OCI-LY7 (cell line): ENCODE measurements around the gene ZYX. TPM values are rescaled to one million over a fixed set of nuclear protein-coding genes. Genes with fewer than 3 reads are reported as not detected.
"Not testable (repeated sequence)": the region's sequence is repeated elsewhere in the genome, so short reads cannot be mapped to it uniquely, and the experiment has no call there.

Source experiments
- BruUV-seq: library from RNA; stranded (reverse); fragments of 400-500 nt; replicated peaks from 2 replicates; lab custom pipeline; 2021; lab: Mats Ljungman, UMichigan
- CTCF ChIA-PET: fragments of 300-600 bp; sonication (Branson Sonifier 250); formaldehyde crosslinking; loops from one replicate; lab custom pipeline; 2022; ENCODE audit warnings: antibody characterized with exemption; ENCODE audit not compliant: unreplicated experiment; lab: Charles Lee
- POLR2A ChIA-PET: fragments of 300-600 bp; sonication (Branson Sonifier 250); formaldehyde crosslinking; loops from one replicate; lab custom pipeline; 2022; ENCODE audit warnings: antibody characterized with exemption; lab: Charles Lee
- DNase-seq: peaks from one replicate; pipeline ENCODE4 v3.0.0-alpha.2; 2015; ENCODE audit warnings: low spot score
- H2AFZ ChIP-seq: fragments of 200-600 bp; sonication (generic), shearing (Covaris generic); 2 replicates; pipeline ENCODE4 v1.6.1; 2014; ENCODE audit warnings: mild to moderate bottlenecking, antibody characterized with exemption, low read length, moderate library complexity
- H3K27ac ChIP-seq: fragments of 200-600 bp; sonication (generic); 2 replicates; pipeline ENCODE4 v1.5.1; 2014; ENCODE audit warnings: mixed run types, low read depth, mild to moderate bottlenecking, moderate library complexity, low read length, inconsistent platforms; ENCODE audit not compliant: poor library complexity, severe bottlenecking
- H3K36me3 ChIP-seq: fragments of 200-600 bp; sonication (generic); 2 replicates; pipeline ENCODE4 v1.6.1; 2014; ENCODE audit warnings: mild to moderate bottlenecking, antibody characterized with exemption, low read length, moderate library complexity, mixed read lengths; ENCODE audit not compliant: insufficient read depth
- H3K4me1 ChIP-seq: fragments of 200-600 bp; sonication (generic); 2 replicates; pipeline ENCODE4 v1.5.1; 2014; ENCODE audit warnings: mild to moderate bottlenecking, low read length; ENCODE audit not compliant: insufficient read depth, poor library complexity, severe bottlenecking
- H3K4me2 ChIP-seq: fragments of 200-600 bp; sonication (generic); 2 replicates; pipeline ENCODE4 v1.6.1; 2014; ENCODE audit warnings: mild to moderate bottlenecking, low read length
- H3K4me3 ChIP-seq: fragments of 200-600 bp; sonication (generic); 2 replicates; pipeline ENCODE4 v1.5.1; 2014; ENCODE audit warnings: mild to moderate bottlenecking, low read depth, low read length; ENCODE audit not compliant: poor library complexity, severe bottlenecking
- H3K79me2 ChIP-seq: fragments of 200-600 bp; sonication (generic); 2 replicates; pipeline ENCODE4 v1.6.1; 2016; ENCODE audit warnings: low read depth, mild to moderate bottlenecking, low read length, moderate library complexity, mixed read lengths; ENCODE audit not compliant: insufficient read depth
- H3K9me2 ChIP-seq: fragments of 200-600 bp; sonication (generic); 2 replicates; pipeline ENCODE4 v1.6.1; 2016; ENCODE audit warnings: mild to moderate bottlenecking, low read length, mixed read lengths; ENCODE audit not compliant: insufficient read depth
- H3K9me3 ChIP-seq: fragments of 200-600 bp; sonication (generic); 2 replicates; pipeline ENCODE4 v1.6.1; 2014; ENCODE audit warnings: mild to moderate bottlenecking, mixed run types, low read length, mixed read lengths
- H4K20me1 ChIP-seq: fragments of 200-600 bp; sonication (generic); 2 replicates; pipeline ENCODE4 v1.6.1; 2014; ENCODE audit warnings: mild to moderate bottlenecking, antibody characterized with exemption, low read length, moderate library complexity, mixed read lengths; ENCODE audit not compliant: insufficient read depth
- EZH2phosphoT487 ChIP-seq: fragments of 200-600 bp; sonication (generic); IDR thresholded peaks from 2 replicates; pipeline ENCODE4 v1.6.1; 2018; ENCODE audit warnings: low read depth, borderline replicate concordance, mild to moderate bottlenecking, mixed run types, antibody characterized with exemption, low read length, moderate library complexity, mixed read lengths
- intact Hi-C: fragments of 100-400 bp; cut with micrococcal nuclease; formaldehyde crosslinking; loops from one replicate; pipeline ENCODE4 v1.10.0; 2022; ENCODE audit not compliant: unreplicated experiment
- total RNA-seq, 2 experiments: library from RNA; depleted of rRNA in 1 of 2; stranded (reverse); fragments of >200 nt in 1 of 2; shearing (Covaris generic) in 1 of 2; gene quantifications; 2 replicates each; pipeline ENCODE4 v1.2.3, GENCODE V29; 2014 to 2022
- TF ChIP-seq, protein P1 (sequence below): fragments of 200-600 bp; sonication (generic); conservative IDR thresholded peaks from 2 replicates; pipeline ENCODE4 v1.5.1; 2014; ENCODE audit warnings: mild to moderate bottlenecking, antibody characterized with exemption, low read length, moderate library complexity, mixed read lengths

The ZYX gene
- total RNA-seq, 2 experiments from 2014 or later, result 0.44 to 4.2 TPM

DNA sequence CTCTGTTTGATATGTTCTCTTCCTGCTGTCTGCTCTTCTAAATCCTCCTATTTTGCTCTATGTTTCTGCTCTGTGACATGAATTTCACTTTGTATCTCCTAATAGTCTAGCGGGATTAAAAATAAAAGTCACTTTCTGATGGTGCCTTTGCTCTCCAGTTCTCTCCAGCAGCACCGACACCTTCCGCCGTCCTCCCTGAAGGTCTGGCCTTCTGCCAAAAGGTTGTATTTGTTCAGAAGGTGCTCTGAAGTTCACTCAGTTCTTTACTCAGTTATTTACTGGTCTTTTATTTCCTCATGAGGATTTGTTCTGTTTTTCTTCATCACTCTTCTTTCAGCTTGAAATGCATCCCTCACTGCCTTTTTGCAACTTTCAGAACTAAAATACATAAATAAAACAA, 38.7 kb downstream of the ZYX start:
- Histone ChIP-seq H2AFZ (no peak overlapping the region), H3K4me1 (no peaks in the 10 kb centered on the region), H3K27ac (no peak overlapping the region), H3K36me3 (no peaks in the 10 kb centered on the region), H3K9me3 (no peaks in the 10 kb centered on the region), H4K20me1 (no peaks in the 10 kb centered on the region), H3K4me3 (no peak overlapping the region), H3K4me2 (no peak overlapping the region), H3K9me2 (no peaks in the 10 kb centered on the region), H3K79me2 (no peaks in the 10 kb centered on the region)
- intact Hi-C loops, result loop anchor here (5.0 kb wide), 1 partner anchor 93 kb away; no protein-coding TSS in a partner anchor
- DNase-seq, result no peak
- no TSS peak for BruUV-seq
- ChIA-PET POLR2A (interaction anchor here (0.5 to 1.2 kb wide), 2 partner anchors 12 to 50 kb away, joined by 3 read pairs; no protein-coding TSS in a partner anchor), CTCF (no interaction called here)
- TF ChIP-seq, protein P1, sequence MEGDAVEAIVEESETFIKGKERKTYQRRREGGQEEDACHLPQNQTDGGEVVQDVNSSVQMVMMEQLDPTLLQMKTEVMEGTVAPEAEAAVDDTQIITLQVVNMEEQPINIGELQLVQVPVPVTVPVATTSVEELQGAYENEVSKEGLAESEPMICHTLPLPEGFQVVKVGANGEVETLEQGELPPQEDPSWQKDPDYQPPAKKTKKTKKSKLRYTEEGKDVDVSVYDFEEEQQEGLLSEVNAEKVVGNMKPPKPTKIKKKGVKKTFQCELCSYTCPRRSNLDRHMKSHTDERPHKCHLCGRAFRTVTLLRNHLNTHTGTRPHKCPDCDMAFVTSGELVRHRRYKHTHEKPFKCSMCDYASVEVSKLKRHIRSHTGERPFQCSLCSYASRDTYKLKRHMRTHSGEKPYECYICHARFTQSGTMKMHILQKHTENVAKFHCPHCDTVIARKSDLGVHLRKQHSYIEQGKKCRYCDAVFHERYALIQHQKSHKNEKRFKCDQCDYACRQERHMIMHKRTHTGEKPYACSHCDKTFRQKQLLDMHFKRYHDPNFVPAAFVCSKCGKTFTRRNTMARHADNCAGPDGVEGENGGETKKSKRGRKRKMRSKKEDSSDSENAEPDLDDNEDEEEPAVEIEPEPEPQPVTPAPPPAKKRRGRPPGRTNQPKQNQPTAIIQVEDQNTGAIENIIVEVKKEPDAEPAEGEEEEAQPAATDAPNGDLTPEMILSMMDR, result no peak
- TF ChIP-seq EZH2phosphoT487, result no peak

DNA sequence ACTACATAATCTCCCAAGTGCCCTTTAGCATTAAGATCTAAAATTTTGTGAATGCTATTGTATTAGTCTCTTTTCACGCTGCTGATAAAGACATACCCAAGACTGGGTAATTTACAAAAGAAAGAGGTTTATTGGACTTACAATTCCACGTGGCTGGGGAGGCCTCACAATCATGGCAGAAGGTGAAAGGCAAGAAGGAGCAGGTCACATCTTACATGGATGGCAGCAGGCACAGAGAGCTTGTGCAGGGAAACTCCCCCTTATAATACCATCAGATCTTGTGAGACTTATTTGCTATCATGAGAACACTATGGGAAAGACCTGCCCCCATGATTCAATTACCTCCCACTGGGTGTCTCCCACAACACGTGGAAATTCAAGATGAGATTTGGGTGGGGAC, 39.5 kb downstream of the ZYX start:
- H3K4me2 ChIP-seq, H4K20me1 ChIP-seq, BruUV-seq, H2AFZ ChIP-seq, DNase-seq, CTCF ChIA-PET, H3K9me3 ChIP-seq, H3K27ac ChIP-seq, intact Hi-C loops, H3K4me3 ChIP-seq, H3K9me2 ChIP-seq, H3K79me2 ChIP-seq, H3K36me3 ChIP-seq, H3K4me1 ChIP-seq: not testable (repeated sequence)
- POLR2A ChIA-PET, result interaction anchor here (0.5 to 1.2 kb wide), 2 partner anchors 11 to 51 kb away, joined by 3 read pairs; no protein-coding TSS in a partner anchor

DNA sequence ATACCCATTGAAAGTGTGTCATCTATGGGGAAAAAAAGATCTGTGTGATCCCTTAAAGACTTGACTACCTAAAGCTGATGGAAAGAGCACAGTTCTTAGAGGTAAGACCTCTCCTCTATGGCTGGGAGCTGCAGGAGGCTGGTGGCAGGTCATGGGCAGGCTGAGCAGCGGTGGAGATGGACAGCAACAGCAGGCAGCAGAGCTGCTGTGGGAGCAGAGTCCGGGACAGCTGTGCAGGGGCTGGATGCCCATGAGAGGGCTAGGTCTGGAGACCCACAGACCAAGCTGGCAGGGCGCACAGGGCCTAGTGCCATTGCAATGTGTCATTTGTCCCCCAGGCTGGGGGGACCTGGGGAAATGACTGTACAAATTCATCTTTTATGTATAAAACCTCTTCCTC, 40.9 kb downstream of the ZYX start:
- TF ChIP-seq EZH2phosphoT487, result no peak
- TF ChIP-seq, protein P1, result no peak
- ChIA-PET POLR2A (no interaction called here), CTCF (no interaction called here)
- Histone ChIP-seq H4K20me1 (no peaks in the 10 kb centered on the region), H3K4me2 (no peak overlapping the region), H3K4me1 (no peaks in the 10 kb centered on the region), H3K79me2 (no peaks in the 10 kb centered on the region), H3K27ac (no peak overlapping the region), H2AFZ (no peak overlapping the region), H3K9me2 (no peaks in the 10 kb centered on the region), H3K9me3 (no peaks in the 10 kb centered on the region), H3K4me3 (no peak overlapping the region), H3K36me3 (no peaks in the 10 kb centered on the region)
- DNase-seq, result no peak
- BruUV-seq, result no TSS peak
- intact Hi-C loops, result no loop called here

DNA sequence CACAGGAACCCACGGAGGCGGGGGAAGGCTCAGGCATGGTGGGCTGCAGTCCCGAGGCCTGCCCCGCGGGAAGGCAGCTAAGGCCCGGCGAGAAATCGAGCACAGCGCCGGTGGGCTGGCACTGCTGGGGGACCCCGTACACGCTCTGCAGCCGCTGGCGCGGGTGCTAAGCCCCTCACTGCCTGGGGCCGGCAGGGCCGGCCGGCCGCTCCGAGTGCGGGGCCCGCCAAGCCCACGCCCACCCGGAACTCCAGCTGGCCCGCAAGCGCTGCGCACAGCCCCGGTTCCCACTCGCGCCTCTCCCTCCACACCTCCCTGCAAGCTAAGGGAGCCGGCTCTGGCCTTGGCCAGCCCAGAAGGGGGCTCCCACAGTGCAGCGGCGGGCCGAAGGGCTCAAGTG, 43.3 kb downstream of the ZYX start:
- DNase-seq, H3K9me3 ChIP-seq, BruUV-seq, intact Hi-C loops, H3K36me3 ChIP-seq, H3K4me3 ChIP-seq, H4K20me1 ChIP-seq, H3K79me2 ChIP-seq, H3K27ac ChIP-seq, H2AFZ ChIP-seq, CTCF ChIA-PET, POLR2A ChIA-PET, H3K4me1 ChIP-seq, H3K4me2 ChIP-seq, H3K9me2 ChIP-seq: not testable (repeated sequence)
